NCI-H146 treated with DMSO at 0.1 percent for 48 hours (cell line): Measurements from ENCODE around the gene NBEAL2.
A peak's percentile ranks its signal among the peaks of the same experiment; 100 is the strongest.
"Not testable (repeated sequence)": the region's sequence is repeated elsewhere in the genome, so short reads cannot be mapped to it uniquely, and the experiment has no call there.

Source experiments
- DNase-seq: peaks from one replicate; lab custom pipeline; 2025; ENCODE audit not compliant: unreplicated experiment; lab: John Stamatoyannopoulos, UW

Gene NBEAL2

GRCh38 chr3:46962990-46963389 lies 16.5 kb upstream of the NBEAL2 start:
- DNase-seq = no peak

- DNase-seq = not testable (repeated sequence)
Measured at GRCh38 chr3:46964038-46964590, 15.4 kb upstream of the NBEAL2 start.

- DNase-seq = no peak
Measured at GRCh38 chr3:46965151-46965550, 14.3 kb upstream of the NBEAL2 start.

- no peak for DNase-seq
Measured at GRCh38 chr3:46966811-46967210, 12.7 kb upstream of the NBEAL2 start.

GRCh38 chr3:46968783-46969428 lies 10.6 kb upstream of the NBEAL2 start:
- DNase-seq = no peak

GRCh38 chr3:46970391-46971091 lies 8.9 kb upstream of the NBEAL2 start:
- no peak for DNase-seq

GRCh38 chr3:46971151-46971550 lies 8.3 kb upstream of the NBEAL2 start:
- no peak for DNase-seq

GRCh38 chr3:46971742-46972141 lies 7.7 kb upstream of the NBEAL2 start:
- no peak for DNase-seq

- no peak for DNase-seq
Measured at GRCh38 chr3:46972396-46972795, 7.1 kb upstream of the NBEAL2 start.

GRCh38 chr3:46974421-46975171 lies 4.9 kb upstream of the NBEAL2 start:
- no peak for DNase-seq

- peak; percentile 89 for DNase-seq
Measured at GRCh38 chr3:46976326-46977190, 2.9 kb upstream of the NBEAL2 start, which contains the start of gene CCDC12. TSS of gene CCDC12 (minus strand) at chr3:46976745. CDS start at chr3:46976732, 13 bp downstream.

- no peak for DNase-seq
Measured at GRCh38 chr3:46977811-46978195, 1.7 kb upstream of the NBEAL2 start.

- no peak for DNase-seq
Measured at GRCh38 chr3:46978381-46978780, 1.1 kb upstream of the NBEAL2 start.

- DNase-seq = no peak
Measured at GRCh38 chr3:46979958-46980497, 562 bp downstream of the NBEAL2 start.

GRCh38 chr3:46981932-46982471 lies 2.5 kb downstream of the NBEAL2 start:
- DNase-seq = no peak

- no peak for DNase-seq
Measured at GRCh38 chr3:46982546-46982945, 3.1 kb downstream of the NBEAL2 start.

GRCh38 chr3:46984591-46985459 lies 5.4 kb downstream of the NBEAL2 start:
- DNase-seq = no peak

- no peak for DNase-seq
Measured at GRCh38 chr3:46985588-46985987, 6.1 kb downstream of the NBEAL2 start.

GRCh38 chr3:46986055-46986730 lies 6.7 kb downstream of the NBEAL2 start:
- no peak for DNase-seq
